NCI-H2029 treated with DMSO at 0.1 percent for 48 hours (cell line): ENCODE data around the gene KLK7.

Source experiments
- DNase-seq: peaks from one replicate; lab custom pipeline; 2025; lab: John Stamatoyannopoulos, UW

The KLK7 gene

GRCh38 chr19:50983625-50984292, at the start of gene KLK7:
TSS of gene KLK7 (minus strand) at chr19:50983917. CDS start at chr19:50982399, 1,518 bp downstream.
- DNase-seq = no peak

- no peak for DNase-seq
These were observed 48.1 kb upstream of the KLK7 start for GRCh38 chr19:51031880-51032225.

- no peak for DNase-seq
These were observed 47.6 kb upstream of the KLK7 start for GRCh38 chr19:51031220-51031879.

DNA sequence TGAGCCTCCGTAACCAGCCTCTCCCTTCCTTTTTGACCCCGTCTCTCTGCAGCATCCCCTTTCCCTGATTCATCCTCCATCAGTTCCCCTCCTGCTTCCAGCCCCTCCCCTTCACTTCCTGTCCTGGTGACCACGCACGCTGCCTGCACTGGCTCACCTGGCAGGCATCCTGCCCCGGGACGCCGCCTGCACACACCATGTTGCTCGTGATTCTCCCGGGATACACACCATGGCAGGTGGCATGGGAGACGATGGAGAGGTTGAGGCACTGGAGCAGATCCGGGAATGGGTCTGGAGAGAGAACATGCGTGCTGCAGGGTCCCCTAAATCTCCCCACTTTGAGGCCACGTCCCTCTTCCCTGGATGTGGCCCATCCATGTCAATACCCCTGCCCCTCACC, 46.9 kb upstream of the KLK7 start:
- DNase-seq = no peak

GRCh38 chr19:51029718-51030117, 46.0 kb upstream of the KLK7 start:
- DNase-seq = no peak

- peak; percentile 27 for DNase-seq
These were observed 44.2 kb upstream of the KLK7 start for GRCh38 chr19:51027873-51028272.

DNA sequence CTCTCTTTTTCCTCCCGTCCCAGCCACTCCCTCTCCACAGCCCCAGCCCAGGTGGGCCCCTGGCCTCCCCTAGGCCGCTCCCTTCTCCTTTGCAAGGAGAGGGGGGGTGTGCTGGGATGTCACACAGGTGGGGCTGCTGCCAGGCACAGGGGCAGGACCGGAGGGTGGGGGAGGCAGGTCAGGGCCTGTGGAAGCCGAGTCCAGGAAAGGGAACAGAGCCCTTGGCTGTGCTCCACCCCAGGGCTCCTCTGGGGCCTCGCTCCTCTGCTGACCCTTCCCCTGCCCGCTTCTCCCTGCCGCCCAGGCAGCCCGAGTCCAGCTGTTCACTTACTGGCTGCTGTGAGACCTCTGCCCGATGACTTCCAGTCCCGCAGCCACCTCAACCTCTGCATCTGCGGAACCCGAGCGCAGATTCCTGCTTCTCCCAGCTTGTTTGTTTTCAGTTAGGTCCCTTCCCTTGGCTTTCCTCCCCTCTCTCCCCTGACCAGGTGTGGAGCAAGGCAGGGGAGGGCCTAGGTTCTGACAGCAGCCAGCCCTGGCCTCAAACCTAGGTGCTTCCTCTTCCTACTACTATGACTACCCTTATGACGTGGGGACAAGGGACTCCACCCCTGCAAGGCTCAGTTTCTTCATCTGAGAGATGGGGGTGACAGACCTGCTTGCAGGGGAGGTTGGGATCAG, 43.5 kb upstream of the KLK7 start:
- peak; percentile 61 for DNase-seq

- peak; percentile 85 for DNase-seq
These were observed 42.8 kb upstream of the KLK7 start, which contains the start of gene KLK11 for GRCh38 chr19:51026554-51026831. TSS of gene KLK11 (minus strand) at chr19:51026616. CDS start at chr19:51025631, 985 bp downstream.

DNA sequence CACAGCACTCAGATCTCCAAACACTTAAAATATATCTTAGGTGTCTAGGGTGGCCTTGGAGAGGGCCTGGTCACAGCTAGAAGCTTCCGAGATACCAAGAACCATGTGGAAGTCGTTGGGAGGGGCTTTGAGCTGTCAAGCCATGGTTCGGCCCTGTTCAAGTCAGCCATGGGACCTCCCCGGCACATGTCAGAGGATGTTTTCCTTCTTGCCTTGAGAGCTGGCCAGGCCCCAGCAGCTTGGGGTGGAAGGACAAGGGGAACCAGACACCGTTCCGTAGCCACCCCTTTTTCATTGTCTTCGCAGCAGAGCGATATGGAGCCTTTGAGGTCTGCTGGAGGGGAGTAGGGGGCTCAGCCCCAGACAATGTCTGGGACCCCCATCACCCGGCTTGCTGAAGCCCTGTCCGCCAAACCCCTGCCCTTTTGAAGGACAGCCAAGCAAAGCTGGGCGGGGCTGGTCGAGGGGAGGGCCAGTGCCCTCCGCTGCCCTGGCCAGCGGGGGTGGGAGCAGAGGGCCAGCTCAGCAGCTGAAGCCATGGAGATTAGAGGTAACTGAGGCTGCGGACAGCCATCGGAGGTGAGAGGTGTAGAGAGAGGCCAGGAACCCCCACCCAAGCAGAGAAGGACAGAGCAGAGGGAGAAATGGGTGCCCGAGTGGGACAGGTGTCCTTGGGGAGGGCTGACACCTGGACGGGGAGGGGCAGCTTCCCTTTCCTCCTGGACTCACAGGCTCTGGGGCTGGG, 42.3 kb upstream of the KLK7 start:
- peak; percentile 58 for DNase-seq

GRCh38 chr19:51025401-51025800, 41.7 kb upstream of the KLK7 start:
- DNase-seq = peak; percentile 83

DNA sequence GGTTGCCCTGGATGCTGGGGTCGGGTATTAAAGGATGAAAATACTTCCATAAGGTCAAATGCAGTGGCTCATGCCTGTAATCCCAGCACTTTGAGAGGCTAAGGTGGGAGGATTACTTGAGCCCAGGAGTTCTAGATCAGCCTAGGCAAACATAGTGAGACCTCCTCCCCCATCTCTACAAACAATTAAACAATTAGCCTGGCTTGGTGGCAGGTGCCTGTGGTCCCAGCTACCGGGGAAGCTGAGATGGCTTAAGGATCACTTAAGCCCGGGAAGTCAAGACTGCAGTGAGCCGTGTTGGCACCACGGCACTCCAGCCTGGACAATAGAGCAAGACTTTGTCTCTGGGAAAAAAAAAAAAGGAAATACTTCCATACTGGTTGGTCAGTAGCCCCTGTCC, 41.2 kb upstream of the KLK7 start:
- DNase-seq = peak; percentile 92

- DNase-seq = no peak
These were observed 40.2 kb upstream of the KLK7 start for GRCh38 chr19:51023946-51024345.

DNA sequence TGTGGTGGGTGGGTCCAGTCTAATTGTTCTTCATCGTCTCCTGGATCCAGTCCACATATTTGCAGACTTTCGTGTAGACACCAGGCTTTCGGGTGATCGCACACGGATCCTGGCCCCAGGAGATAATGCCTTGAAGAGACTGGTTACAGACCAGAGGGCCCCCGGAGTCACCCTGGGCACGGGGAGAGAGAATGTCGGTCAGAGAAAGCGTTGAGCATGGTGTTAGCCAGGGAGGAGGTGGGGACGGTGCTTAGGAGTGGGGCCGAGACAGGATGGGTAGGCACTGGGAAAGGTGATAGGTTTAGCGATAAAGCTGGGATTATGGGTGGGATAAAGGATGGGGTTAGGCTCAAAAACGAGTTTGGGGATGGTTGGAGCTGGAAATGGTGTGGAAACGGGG, 38.8 kb upstream of the KLK7 start:
- DNase-seq = no peak

DNA sequence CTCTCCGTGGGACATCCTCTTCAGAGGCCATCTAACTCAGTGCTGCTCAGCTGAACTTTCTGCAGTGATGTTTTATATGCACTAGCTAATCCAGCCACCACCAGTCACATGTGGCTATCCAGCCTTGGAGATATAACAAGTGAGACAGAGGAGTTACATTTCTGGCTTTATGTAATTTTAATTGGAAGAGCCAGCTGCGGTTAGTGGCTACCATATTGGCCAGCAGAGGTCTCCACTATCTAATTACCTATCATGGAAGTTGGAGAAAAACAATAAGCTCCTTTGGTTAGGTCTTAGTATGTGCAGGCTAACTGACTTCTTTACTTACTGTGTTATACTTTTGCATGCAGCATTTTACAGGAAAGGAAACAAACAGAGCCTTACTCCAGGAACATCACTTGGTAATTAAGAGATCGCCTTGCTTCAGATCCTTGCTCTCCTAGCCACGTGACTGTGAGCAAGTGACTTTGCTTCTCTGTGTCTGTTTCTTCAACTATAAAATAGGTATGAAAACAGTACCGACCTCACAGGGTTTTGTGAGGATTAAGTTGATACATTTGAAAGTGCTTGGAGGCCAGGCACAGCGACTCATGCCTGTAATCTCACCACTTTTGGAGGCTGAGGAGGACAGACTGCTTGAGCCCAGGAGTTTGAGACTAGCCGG, 37.4 kb upstream of the KLK7 start:
- DNase-seq = peak; percentile 61

DNA sequence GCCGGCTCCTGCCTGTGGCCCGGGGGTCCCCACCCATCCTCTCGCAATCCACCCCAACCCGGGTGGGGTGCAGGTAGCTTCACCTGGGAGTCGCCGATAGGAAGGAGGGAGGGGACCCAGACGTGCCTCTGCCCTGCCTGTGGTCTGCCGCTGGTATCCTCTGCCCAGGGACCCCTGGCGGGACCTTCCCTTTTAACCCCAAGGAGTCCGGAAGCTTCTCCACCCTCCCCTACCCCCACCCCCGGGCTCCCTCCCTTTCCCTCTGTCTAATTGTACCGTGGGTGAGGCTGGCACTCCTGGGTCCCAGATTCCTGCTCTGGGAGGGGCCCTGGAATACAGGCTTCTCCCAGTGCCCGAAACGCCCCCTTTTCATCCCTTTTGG, 35.8 kb upstream of the KLK7 start, which contains the start of gene KLK10:
Gene KLK10, minus strand, starts transcription at position 166 of the 382 bp plus-strand sequence. CDS start 579 bp downstream, outside the sequence.
- no peak for DNase-seq

GRCh38 chr19:51018745-51019543, 35.2 kb upstream of the KLK7 start:
- DNase-seq = peak; percentile 11

- peak; percentile 38 for DNase-seq
These were observed 33.3 kb upstream of the KLK7 start for GRCh38 chr19:51016798-51017683.

DNA sequence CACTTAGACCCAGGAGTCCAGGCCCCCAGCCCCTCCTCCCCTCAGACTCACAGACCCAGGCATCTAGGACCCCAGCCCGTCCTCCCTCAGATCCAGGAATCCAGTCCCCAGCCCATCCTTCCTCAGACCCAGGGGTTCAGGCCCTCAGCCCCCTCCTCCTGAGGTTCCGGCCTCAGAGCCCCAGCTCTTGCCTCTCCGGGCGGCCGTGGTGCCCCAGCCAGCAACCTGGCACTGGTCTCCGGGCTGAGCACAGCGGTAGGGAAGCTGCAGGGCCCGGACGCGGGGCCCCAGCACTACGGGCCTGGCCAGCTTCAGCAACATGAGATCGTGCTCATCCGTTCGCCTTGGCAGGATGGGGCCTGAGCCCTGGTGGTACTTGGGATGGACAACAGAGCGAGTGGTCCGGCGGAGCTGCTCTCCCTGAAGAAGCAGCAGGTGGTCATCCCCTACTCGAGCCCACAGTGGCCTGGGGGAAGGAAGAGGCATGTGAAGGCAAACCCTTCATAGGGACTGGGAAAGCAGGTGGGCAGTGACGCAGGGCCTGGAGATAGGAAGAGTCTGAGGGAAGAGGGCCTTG, 32.1 kb upstream of the KLK7 start:
- DNase-seq = no peak

DNA sequence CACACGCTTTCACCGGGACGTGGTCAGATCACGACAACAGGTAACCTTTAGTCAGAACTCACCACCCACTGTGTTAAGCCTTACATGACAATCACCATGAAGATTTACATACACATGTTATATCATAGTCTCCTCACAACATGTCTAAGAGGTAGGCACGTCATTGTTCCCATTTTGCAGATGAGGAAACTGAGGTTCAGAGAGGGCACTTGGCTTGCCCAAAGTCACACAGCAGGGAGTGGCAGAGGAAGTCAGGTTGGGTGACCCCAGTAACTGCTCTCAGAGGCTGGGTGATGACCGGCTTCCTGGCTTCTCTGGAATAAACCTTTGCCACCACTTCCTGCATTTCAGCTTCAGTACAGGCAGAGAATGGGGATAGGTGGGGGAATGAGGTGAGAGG, 30.5 kb upstream of the KLK7 start:
- no peak for DNase-seq

GRCh38 chr19:51012661-51013190, 29.0 kb upstream of the KLK7 start:
- DNase-seq = no peak
